ENCODE measurements around the gene SCAPER.

DNA sequence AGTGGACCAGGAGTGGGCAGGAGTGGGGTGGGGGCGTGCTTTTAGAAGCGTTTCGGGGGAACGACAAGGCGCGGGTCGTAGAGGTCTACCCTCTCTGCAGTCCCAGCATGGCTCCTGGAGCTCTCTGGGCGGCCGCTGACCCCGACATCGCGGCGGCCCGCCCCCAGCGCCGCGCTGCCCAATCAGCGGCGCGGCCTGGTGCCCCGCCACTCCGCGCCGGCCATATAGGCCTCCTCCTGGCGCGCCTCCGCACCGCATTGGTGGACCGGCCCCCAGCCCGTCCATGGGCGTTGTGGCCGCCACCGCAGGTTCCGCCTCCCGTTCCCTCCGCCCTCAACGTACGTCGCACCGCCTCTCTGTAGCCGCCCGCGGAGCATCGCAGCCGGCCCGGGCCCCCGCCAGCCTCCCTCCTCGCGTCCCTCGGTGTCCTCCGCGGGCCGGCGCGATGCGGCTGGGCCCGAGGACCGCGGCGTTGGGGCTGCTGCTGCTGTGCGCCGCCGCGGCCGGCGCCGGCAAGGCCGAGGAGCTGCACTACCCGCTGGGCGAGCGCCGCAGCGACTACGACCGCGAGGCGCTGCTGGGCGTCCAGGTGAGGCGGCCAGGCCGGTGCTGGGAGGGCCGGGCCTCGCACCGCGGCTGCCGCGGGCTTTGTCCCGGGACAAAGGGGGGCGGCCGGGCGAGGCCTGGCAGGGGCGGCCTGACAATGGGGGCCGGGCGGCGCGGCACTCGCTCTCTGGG lies 26.4 kb upstream of the SCAPER start, which contains the start of gene RCN2:
- TF ChIP-seq, protein P1, sequence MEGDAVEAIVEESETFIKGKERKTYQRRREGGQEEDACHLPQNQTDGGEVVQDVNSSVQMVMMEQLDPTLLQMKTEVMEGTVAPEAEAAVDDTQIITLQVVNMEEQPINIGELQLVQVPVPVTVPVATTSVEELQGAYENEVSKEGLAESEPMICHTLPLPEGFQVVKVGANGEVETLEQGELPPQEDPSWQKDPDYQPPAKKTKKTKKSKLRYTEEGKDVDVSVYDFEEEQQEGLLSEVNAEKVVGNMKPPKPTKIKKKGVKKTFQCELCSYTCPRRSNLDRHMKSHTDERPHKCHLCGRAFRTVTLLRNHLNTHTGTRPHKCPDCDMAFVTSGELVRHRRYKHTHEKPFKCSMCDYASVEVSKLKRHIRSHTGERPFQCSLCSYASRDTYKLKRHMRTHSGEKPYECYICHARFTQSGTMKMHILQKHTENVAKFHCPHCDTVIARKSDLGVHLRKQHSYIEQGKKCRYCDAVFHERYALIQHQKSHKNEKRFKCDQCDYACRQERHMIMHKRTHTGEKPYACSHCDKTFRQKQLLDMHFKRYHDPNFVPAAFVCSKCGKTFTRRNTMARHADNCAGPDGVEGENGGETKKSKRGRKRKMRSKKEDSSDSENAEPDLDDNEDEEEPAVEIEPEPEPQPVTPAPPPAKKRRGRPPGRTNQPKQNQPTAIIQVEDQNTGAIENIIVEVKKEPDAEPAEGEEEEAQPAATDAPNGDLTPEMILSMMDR (IDR thresholded peaks at IDR 0.05; ENCODE audit: poor library complexity, severe bottlenecking): no peak
- peak; percentile 93 for TF ChIP-seq POLR2AphosphoS5 (IDR thresholded peaks at IDR 0.05)
